BLaER1 (cell line): ENCODE results near the gene MYH6.
"Not testable (repeated sequence)": the region's sequence is repeated elsewhere in the genome, so short reads cannot be mapped to it uniquely, and the experiment has no call there.

Experiments
- H3K27ac ChIP-seq: shearing (Covaris generic); formaldehyde crosslinking; 2 replicates; pipeline ENCODE4 v1.8.1; 2022
- H3K27me3 ChIP-seq: shearing (Covaris generic); formaldehyde crosslinking; 2 replicates; pipeline ENCODE4 v1.8.1; 2022
- H3K36me3 ChIP-seq: shearing (Covaris generic); formaldehyde crosslinking; 2 replicates; pipeline ENCODE4 v1.8.1; 2022
- H3K4me1 ChIP-seq: shearing (Covaris generic); formaldehyde crosslinking; 2 replicates; pipeline ENCODE4 v1.8.1; 2022
- H3K4me2 ChIP-seq: shearing (Covaris generic); formaldehyde crosslinking; 2 replicates; pipeline ENCODE4 v1.8.1; 2022
- H3K4me3 ChIP-seq: shearing (Covaris generic); formaldehyde crosslinking; 2 replicates; pipeline ENCODE4 v1.8.1; 2022
- H3K9ac ChIP-seq: shearing (Covaris generic); formaldehyde crosslinking; 2 replicates; pipeline ENCODE4 v1.8.1; 2022
- H3K9me3 ChIP-seq: shearing (Covaris generic); formaldehyde crosslinking; 2 replicates; pipeline ENCODE4 v1.8.1; 2022
- H4K20me1 ChIP-seq: shearing (Covaris generic); formaldehyde crosslinking; 2 replicates; pipeline ENCODE4 v1.8.1; 2022
- Cebpa-rat ChIP-seq: shearing (Covaris generic); IDR thresholded peaks from 2 replicates; pipeline ENCODE4 v1.8.1; 2022

MYH6 gene

GRCh38 chr14:23386999-23387398, 21.1 kb downstream of the MYH6 start:
- H3K27ac ChIP-seq: no peak overlapping the region
- no peak overlapping the region for H3K9ac ChIP-seq
- H3K27me3 ChIP-seq: 0 out of 2 replicates have a peak, but pooled peaks cover 6% of the 10 kb centered on the region
- peaks cover 9% of the 10 kb centered on the region for H3K4me1 ChIP-seq
- no peak overlapping the region for H3K4me3 ChIP-seq
- no peak for TF ChIP-seq Cebpa-rat
- no peaks in the 10 kb centered on the region for H3K36me3 ChIP-seq
- no peaks in the 10 kb centered on the region for H4K20me1 ChIP-seq
- H3K9me3 ChIP-seq: no peaks in the 10 kb centered on the region
- H3K4me2 ChIP-seq: no peak overlapping the region

GRCh38 chr14:23386266-23386657, 21.8 kb downstream of the MYH6 start:
- peaks cover 16% of the 10 kb centered on the region for H3K4me1 ChIP-seq
- H3K4me3 ChIP-seq, H4K20me1 ChIP-seq, H3K4me2 ChIP-seq, H3K27ac ChIP-seq, H3K9ac ChIP-seq, H3K27me3 ChIP-seq, H3K9me3 ChIP-seq, H3K36me3 ChIP-seq: not testable (repeated sequence)

- no peaks in the 10 kb centered on the region for H3K9me3 ChIP-seq
- peaks cover 6% of the 10 kb centered on the region; the same call in 1 of the 2 replicates for H3K27me3 ChIP-seq
- H3K9ac ChIP-seq: no peak overlapping the region
- no peak overlapping the region for H3K27ac ChIP-seq
- no peak overlapping the region for H3K4me3 ChIP-seq
- no peaks in the 10 kb centered on the region for H3K36me3 ChIP-seq
- H3K4me1 ChIP-seq: peaks cover 20% of the 10 kb centered on the region
- no peak for TF ChIP-seq Cebpa-rat
- H3K4me2 ChIP-seq: no peak overlapping the region
- no peaks in the 10 kb centered on the region for H4K20me1 ChIP-seq
Measured at GRCh38 chr14:23385642-23386265, 22.3 kb downstream of the MYH6 start.

- Histone ChIP-seq H3K4me1 (peaks cover 20% of the 10 kb centered on the region), H3K27me3 (peaks cover 6% of the 10 kb centered on the region; the same call in 1 of the 2 replicates), H3K9me3 (no peaks in the 10 kb centered on the region), H3K9ac (no peak overlapping the region), H4K20me1 (no peaks in the 10 kb centered on the region), H3K4me2 (no peak overlapping the region), H3K4me3 (no peak overlapping the region), H3K27ac (no peak overlapping the region), H3K36me3 (no peaks in the 10 kb centered on the region)
- TF ChIP-seq Cebpa-rat: no peak
Measured at GRCh38 chr14:23385244-23385641, 22.8 kb downstream of the MYH6 start.

GRCh38 chr14:23384364-23385080, 23.6 kb downstream of the MYH6 start:
- Histone ChIP-seq H3K4me1 (peaks cover 28% of the 10 kb centered on the region), H3K9ac (no peak overlapping the region), H3K27ac (no peak overlapping the region), H4K20me1 (no peaks in the 10 kb centered on the region), H3K4me3 (no peak overlapping the region), H3K4me2 (no peak overlapping the region), H3K27me3 (peaks cover 6% of the 10 kb centered on the region; the same call in 1 of the 2 replicates), H3K9me3 (no peaks in the 10 kb centered on the region), H3K36me3 (no peaks in the 10 kb centered on the region)
- no peak for TF ChIP-seq Cebpa-rat

- Histone ChIP-seq H3K9ac (no peak overlapping the region), H3K27ac (no peak overlapping the region), H3K4me2 (peak overlapping the region; percentile 62), H3K36me3 (no peaks in the 10 kb centered on the region), H3K27me3 (peaks cover 6% of the 10 kb centered on the region; the same call in 1 of the 2 replicates), H3K4me1 (peaks cover 43% of the 10 kb centered on the region), H3K9me3 (no peaks in the 10 kb centered on the region), H3K4me3 (no peak overlapping the region), H4K20me1 (no peaks in the 10 kb centered on the region)
- no peak for TF ChIP-seq Cebpa-rat
Measured at GRCh38 chr14:23382731-23383440, 25.2 kb downstream of the MYH6 start.

- H3K27ac ChIP-seq: no peak overlapping the region
- H3K27me3 ChIP-seq: peaks cover 6% of the 10 kb centered on the region; the same call in 1 of the 2 replicates
- no peaks in the 10 kb centered on the region for H3K9me3 ChIP-seq
- H3K4me1 ChIP-seq: peaks cover 49% of the 10 kb centered on the region
- no peak overlapping the region for H3K4me3 ChIP-seq
- peak overlapping the region; percentile 62 for H3K4me2 ChIP-seq
- no peaks in the 10 kb centered on the region for H3K36me3 ChIP-seq
- H3K9ac ChIP-seq: no peak overlapping the region
- no peak for TF ChIP-seq Cebpa-rat
- H4K20me1 ChIP-seq: no peaks in the 10 kb centered on the region
Measured at GRCh38 chr14:23382276-23382675, 25.8 kb downstream of the MYH6 start.

- no peak overlapping the region for H3K4me3 ChIP-seq
- peaks cover 6% of the 10 kb centered on the region; the same call in 1 of the 2 replicates for H3K27me3 ChIP-seq
- TF ChIP-seq Cebpa-rat: no peak
- peak overlapping the region; percentile 62 for H3K4me2 ChIP-seq
- no peaks in the 10 kb centered on the region for H4K20me1 ChIP-seq
- H3K36me3 ChIP-seq: no peaks in the 10 kb centered on the region
- no peak overlapping the region for H3K27ac ChIP-seq
- peaks cover 53% of the 10 kb centered on the region for H3K4me1 ChIP-seq
- H3K9ac ChIP-seq: no peak overlapping the region
- H3K9me3 ChIP-seq: no peaks in the 10 kb centered on the region
Measured at GRCh38 chr14:23381871-23382270, 26.2 kb downstream of the MYH6 start.

- no peak for TF ChIP-seq Cebpa-rat
- H3K4me2 ChIP-seq: 0 out of 2 replicates have a peak overlapping the region, but pooled peaks have one; percentile 62
- H3K27me3 ChIP-seq: peaks cover 6% of the 10 kb centered on the region; the same call in 1 of the 2 replicates
Measured at GRCh38 chr14:23380976-23381375, 27.1 kb downstream of the MYH6 start.

More at GRCh38 chr14:23380976-23381375, 27.1 kb downstream of the MYH6 start:
- H3K9ac ChIP-seq: no peak overlapping the region
- H3K9me3 ChIP-seq: no peaks in the 10 kb centered on the region
- H4K20me1 ChIP-seq: no peaks in the 10 kb centered on the region
- H3K4me3 ChIP-seq: no peak overlapping the region
- H3K4me1 ChIP-seq: peaks cover 62% of the 10 kb centered on the region
- H3K27ac ChIP-seq: no peak overlapping the region
- H3K36me3 ChIP-seq: no peaks in the 10 kb centered on the region
